ENCODE results near the gene GPR42.
"Not testable (repeated sequence)": the region's sequence is repeated elsewhere in the genome, so short reads cannot be mapped to it uniquely, and the experiment has no call there.

Gene GPR42

DNA sequence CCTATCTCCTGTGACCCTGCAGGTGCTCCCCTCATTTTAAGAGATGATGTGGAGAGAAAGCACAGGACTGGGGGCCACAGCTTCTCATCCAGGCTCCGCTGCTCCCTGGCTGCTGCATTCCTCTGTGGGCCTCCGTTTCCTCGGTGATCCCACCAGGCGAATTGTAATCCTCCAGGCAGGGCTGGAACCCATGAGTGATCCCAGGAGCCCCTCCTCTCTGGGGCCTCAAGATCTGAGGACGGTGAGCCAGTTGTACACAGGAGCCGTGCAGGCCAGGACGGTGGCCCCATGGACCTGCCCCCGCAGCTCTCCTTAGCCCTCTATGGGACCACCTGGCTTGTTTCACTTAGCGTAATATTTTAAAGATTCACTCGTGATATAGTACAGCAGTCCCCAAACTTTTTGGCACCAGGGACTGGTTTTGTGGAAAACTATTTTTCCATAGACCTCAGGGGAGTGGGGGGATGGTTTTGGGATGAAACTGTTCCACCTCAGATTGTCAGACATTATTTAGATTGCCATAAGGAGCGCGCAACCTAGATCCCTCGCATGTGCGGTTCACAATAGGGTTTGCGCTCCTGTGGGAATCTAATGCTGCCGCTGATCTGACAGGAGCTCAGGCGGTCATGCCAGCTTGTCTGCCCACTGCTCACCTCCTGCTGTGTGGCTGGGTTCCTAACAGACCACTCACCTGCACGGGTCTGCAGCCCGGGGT, 7.0 kb upstream of the GPR42 start:
- DNase-seq: no peak

DNA sequence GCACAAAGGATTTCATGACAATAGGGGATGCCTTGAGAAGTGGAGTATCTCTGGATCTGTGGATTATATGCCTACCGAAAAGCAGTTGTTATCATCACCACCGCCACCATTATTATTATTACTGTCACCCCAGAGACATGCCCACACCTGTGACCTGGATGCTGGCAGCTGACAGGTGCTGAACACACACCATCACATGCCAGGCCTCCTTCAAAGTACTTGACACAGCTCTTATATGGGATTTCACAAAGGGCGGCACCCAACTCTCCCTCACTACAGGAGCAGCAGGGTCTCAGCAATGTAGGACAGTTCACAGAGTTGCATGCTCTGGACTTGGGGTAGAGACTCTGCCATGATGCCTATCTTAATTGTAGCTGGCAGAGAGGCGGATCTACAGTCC, 5.6 kb upstream of the GPR42 start:
- no peak for DNase-seq

DNA sequence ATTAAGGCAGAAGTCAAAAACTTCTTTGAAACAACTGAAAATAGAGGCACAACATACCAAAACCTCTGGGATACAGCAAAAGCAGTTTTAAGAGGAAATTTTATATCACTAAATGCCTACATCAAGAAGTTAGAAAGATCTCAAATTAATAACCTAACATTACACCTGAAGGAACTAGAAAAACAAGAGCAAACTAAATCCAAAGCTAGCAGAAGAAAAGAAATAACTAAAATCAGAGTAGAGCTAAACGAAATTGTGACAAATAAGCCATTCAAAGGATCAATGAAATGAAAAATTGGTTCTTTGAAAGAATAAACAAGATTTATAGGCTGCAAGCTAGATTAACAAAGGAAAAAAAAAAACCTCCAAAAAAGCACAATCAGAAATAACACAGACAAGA, 2.5 kb upstream of the GPR42 start:
- no peak for DNase-seq

DNA sequence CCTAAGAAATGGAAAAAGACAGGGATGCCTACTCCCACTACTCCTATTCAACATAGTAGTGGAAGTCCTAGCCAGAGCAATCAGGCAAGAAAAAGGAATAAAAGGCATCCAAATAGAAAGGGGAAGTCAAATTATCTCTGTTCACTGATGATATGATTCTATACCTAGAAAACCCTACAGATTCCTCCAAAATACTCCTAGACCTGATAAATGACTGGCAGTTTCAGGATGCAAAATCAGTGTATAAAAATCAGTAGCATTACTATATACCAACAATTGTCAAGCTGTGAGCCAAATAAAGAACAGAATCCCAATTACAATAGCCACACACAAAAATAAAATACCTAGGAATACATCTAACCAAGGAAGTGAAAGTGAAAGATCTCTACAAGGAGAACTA, 1.3 kb upstream of the GPR42 start:
- DNase-seq: no peak

DNA sequence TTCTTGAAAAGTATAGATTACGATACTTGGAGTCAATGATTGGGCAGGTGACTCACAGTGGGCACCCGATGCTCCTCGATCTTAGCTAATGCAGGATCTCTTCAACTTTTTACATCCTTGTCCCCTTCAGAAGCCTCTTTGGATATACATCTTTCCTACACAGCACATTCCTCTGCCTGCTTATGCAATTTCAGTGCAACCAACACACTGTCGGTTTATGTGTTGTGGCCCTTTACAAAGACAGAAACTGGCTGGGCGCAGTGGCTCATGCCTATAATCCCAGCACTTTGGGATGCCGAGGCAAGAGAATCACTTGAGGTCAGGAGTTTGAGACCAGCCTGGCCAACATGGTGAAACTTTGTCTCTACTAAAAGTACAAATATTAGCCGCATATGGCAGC, 2.6 kb downstream of the GPR42 start:
- DNase-seq: no peak

DNA sequence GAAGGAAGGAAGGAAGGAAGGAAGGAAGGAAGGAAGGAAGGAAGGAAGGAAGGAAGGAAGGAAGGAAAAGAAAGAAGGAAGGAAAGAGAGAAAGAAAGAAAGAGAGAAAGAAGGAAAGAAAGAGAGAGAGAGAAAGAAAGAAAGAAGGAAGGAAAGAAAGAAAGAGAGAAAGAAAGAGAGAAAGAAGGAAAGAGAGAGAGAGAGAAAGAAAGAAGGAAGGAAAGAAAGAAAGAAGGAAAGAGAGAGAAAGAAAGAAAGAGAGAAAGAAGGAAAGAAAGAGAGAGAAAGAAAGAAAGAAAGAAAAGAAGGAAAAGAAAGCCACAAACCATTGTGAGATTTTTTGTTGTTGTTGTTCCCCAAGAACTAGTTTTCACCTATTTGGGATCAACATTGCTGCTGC, 3.2 kb downstream of the GPR42 start:
- not testable (repeated sequence) for DNase-seq

DNA sequence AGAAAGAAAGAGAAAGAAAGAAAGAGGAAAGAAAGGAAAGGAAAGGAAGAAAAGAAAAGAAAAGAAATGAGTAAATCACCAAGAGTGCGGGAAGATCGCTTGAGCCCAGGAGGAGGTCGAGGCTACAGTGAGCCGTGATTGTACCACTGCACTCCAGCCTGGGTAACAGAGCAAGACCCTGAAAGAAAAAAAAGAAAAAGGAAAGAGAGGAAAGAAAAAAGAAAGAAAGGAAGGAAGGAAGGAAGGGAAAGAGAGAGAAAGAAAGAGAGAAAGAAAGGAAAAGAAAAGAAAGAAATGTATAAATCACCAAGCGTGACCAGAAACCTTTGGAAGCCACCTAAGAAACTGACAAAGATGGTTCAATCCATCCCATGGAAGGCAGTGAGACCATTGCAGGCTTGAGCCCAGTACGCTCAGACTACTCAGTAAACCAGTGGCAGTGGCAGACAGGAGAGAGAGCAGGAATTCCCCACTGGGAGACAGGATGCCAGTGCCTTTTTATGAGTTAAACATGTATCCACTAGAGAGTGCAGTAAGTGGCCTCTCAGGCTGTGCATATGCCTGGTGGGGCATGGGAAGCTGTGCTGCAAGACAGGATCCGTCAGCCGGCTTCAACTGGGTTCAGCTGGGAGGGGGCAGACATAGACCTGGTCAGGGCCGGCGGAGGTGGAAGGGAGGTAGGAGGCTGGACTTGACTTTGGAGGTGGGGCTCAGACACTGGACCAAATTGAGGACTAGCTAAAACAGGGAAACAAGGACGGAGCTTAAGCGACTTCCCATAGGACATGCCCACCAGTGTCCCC, 4.8 kb downstream of the GPR42 start:
- DNase-seq: no peak

DNA sequence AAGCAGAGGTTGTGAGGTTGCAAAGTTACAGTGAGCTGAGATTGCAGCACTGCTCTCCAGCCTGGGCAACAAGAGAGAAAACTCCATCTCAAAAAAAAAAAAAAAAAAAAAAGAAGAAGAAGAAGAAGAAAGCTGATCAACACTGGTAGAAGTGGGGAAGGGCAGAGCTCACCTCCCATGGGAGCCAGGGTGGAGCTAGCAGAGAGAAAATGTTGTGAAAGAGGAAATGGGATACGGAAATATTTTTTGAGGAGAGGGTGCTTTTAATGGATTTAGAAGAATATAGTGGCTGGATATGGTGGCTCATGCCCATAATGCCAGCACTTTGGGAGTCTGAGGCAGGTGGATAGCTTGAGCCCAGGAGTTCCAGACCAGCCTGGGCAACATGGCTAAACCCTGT, 6.8 kb downstream of the GPR42 start:
- DNase-seq: no peak

DNA sequence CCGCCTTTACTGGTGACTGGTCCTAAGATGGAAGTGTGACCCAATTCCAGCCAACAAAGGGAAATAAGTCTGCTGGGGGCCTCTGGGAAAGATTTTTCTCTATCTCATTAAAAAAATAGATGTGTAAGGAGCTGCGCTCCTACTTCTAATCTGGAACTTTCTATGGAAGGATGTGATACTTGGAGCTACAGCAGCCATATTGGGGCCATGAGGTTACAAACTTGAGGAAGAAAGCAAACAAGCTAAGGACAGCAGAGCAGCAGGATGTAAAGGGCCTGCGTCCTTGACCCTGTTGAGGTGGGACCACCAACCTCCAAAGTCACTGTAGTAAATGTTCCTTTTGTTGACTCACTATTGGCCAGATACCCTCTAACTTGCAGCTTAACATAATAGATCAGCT, 7.5 kb downstream of the GPR42 start:
- DNase-seq: no peak

DNA sequence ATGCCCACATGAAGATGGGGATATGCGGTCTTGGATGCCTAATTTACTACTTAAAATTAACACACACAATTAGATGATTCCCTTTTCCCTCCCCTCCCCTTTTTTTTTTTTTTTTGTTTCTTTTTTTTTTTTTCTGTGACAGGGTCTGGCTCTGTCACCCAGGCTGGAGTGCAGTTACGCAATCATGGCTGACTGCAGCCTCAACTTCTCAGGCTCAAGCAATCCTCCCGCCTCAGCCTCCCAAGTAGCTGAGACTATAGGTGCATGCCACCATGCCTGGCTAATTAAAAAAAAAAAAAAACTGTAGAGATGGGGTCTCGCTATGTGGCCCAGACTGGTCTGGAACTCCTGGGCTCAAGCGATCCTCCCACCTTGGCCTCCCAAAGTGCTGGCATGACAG, 8.7 kb downstream of the GPR42 start:
- DNase-seq: not testable (repeated sequence)

DNA sequence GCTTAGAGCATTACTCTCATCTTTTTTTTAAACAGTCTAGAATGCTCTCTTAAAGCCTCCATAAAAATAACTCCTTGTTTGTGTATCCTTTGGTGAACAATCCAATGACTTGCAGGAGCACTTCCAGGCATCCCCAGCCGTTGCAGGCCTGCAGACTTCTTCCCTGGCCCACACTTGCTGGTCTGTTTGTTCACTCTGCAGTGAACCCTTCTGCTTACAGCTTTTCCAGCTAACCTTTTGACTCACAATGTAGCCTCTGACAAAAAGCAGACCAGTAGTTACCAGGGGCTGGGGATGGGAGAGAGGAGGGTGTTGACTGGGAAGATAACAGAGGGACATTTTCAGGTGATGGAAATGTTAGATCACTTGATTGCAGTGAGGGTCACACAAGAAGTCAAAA, 9.1 kb downstream of the GPR42 start:
- no peak for DNase-seq

DNA sequence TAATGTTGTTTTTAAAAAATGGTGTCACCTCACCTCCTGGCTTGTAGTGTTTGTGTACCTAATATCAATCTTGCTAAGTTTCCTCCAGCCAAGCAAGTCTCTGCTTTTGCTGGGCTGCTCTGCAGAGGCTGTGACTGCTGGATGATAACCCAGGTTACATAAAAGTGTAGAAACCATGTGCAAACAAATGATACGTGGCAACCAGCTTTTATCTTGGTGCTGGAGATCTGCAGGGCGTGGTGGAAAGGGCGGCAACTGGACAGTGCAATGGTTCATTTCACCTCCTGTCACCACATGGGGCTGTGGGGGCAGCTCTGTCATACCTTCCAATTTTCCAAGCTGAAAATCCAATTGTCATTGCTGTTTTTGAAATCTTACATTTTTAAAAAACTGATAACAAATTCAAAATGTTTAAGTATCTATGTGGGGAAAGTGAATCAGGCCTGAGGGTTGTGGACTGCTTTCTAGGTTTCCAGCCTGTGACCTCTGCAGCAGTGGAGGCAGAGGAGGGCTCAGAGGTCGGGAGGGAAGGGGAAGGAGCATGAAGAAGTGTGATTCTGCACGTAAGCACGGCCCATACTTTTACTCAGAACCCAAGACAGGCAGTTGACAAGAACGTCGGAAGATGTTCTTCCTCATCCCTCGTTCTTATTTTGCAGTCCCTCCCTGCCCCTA, 9.7 kb downstream of the GPR42 start:
- DNase-seq: no peak

DNA sequence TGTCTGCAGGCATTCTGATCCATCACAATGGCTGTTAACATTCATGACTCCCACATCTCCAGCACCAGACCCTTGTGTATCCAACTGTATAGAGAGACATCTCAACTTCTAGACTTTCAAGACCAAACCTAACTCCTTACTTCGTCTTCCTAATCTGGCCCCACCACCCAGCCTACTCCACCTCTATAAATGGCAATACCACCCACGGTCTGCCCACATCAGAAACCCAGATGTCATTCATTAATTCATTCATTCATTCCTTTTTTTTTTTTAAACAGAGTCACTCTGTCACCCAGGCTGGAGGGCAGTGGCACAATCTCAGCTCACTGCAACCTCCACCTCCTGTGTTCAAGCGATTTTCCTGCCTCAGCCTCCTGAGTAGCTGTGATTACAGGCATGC, 10.4 kb downstream of the GPR42 start:
- DNase-seq: no peak

DNA sequence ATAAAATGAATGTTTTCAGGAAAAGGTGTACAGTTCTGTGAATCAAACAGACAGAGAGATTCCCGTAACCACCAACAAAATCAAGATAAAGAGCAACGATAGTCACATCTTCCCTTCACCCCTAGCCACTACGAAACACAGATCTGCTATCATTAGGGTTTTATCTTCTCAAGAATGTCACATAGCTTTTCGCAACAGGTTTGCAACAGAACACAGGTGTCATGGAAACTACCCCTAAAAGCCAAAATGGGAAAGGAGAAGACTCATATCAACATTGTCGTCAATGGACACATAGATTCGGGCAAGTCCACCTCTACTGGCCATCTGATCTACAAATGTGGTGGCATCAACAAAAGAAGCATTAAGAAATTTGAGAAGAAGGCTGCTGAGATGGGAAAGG, 11.1 kb downstream of the GPR42 start:
- no peak for DNase-seq

DNA sequence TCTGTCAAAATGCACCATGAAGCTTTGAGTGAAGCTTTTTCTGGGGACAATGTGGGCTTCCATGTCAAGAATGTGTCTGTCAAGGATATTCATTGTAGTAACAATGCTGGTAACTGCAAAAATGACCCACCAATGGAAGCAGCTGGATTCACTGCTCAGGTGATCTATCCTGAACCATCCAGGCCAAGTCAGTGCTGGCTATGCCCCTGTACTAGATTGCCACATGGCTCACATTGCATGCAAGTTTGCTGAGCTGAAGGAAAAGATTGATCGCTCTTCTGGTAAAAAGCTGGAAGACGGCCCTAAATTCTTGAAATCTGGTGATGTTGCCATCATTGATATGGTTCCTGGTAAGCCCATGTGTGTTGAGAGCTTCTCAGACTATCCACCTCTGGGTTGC, 12.7 kb downstream of the GPR42 start:
- DNase-seq: no peak

DNA sequence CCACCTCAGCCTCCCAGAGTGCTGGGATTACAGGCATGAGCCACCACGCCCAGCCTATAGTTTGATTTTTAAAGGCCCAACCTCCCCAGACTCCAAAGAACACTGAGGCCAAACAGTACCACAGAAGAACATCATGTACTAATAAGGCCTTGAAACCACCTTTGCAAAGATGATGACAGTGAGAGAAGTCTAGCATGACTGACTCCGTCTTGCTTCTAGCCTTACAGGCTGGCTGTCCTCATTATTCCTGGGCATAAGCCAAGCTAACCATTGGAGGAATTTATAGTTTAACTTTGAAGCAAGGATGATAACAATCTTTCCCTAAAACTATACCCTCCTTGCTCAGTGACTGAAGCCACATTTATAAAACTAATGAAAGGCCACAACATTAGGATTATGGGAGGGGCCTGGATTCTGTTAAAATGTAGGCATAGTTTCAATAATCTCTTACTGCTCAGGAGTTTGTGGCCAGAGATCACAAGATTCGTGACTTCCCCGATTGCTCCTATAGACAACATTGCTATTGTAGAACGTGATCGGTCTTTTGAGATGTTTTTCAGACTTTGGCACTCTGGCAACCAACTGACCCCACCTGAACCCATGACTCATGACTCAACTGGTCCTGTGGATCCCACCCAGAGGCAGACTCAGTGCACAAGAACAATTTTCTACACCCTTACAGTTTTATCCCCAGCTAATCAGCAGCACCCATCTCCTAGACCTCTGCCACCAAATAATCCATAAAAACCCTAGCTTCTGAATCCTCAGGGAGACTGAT, 17.6 kb downstream of the GPR42 start:
- no peak for DNase-seq

DNA sequence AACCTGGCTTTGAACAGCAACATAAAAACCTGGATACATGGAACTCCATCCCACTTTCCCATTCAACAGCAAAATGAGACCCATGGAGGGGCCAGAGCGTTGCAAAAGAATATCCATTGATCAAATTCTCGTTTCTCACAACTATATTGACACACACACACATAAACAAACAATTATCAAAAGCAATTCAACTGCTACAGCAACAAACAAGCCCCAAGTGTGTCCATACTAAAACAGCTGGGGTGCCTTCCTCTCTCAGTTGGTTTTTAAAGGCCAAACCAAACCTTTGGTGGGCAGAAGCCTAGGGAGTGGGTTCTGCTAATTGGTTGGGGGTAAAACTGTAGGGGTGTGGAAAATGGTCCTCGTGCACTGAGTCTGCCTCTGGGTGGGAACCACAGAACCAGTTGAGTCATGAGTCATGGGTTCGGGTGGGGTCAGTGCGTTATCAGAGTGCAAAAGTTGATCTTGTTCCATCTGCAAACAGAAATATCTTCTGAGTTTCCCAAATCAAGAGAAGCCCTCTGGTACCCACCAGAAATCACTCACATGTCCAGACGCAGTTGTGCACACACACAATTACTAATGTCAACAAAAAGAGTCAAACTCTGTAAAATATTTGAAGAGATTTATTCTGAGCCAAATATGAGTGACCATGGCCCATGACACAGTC, 18.5 kb downstream of the GPR42 start:
- DNase-seq: no peak

DNA sequence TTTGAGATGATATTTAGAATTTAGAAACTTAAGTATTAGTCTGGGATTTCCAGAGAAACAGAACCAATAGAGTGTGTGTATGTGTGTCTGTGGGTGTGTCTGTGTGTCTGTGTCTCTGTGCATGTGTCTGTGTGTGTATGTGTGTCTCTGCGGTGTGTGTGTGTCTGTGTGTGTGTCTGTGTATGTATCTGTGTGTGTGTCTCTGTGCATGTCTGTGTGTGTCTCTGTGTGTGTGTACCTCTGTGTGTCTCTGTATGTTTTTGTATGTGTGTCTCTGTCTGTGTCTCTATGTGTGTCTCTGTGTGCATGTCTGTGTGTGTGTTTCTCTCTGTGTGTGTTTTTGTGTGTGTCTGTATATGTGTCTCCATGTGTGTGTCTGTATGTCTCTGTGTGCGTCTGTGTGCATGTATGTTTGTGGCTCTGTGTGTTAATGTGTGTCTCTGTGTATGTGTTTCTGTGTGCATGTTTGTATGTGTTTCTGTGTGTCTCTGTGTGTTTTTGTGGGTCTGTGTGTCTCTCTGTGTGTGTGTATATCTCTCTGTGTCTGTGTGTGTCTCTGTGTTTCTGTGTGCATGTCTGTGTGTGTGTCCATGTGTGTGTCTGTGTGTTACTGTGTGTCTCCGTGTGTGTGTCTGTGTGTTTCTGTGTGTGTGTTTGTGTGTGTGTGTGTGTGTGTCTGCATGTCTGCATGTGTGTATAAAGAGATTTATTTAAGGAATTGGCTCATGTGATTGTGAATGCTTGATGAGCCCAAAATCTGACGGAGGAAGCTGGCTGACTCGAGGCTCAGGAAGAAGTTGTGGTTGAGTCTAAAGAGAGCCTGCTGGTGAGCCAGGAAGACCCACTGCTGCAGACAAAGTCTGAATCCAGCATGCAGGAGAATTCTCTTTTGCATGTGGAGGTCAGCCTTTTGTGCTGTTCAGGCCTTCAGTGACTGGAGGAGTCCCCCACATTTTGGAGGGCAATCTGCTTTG, 22.2 kb downstream of the GPR42 start:
- no peak for DNase-seq

DNA sequence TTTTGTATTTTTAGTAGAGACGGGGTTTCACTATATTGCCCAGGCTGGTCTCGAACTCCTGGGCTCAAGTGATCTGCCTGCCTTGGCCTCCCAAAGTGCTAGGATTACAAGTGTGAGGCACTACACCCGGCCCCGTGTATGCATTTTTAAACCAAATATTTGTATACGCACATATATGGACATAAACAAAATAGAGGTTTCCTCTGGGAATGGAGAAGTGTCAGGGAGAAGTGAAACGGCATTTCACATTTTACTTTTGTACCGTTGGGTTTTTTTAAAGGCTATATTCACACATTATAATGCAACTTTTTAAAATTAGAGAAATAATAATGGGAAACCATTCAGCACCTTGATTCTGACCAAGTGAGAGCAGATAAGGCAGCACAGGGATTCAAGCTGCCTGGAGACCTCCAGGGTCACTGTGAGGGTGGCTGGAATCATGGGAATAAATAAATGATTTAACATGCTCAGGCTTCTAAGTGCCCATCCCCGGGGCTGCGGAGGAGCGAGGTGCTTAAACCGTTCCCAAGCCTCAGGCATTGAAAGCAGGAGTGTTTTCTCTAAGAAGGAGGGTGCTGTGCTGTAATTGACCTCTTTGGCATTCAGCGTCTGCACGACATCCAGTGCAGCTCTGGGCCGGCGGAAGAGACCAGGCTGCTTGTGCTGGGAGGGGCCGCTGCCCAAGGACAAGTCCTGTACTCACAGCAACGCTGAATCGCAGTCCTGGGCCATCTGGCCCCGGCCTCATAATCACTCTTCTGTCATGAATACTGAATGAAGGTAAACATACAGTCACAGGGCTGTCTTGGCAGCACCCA, 24.7 kb downstream of the GPR42 start:
- DNase-seq: no peak

DNA sequence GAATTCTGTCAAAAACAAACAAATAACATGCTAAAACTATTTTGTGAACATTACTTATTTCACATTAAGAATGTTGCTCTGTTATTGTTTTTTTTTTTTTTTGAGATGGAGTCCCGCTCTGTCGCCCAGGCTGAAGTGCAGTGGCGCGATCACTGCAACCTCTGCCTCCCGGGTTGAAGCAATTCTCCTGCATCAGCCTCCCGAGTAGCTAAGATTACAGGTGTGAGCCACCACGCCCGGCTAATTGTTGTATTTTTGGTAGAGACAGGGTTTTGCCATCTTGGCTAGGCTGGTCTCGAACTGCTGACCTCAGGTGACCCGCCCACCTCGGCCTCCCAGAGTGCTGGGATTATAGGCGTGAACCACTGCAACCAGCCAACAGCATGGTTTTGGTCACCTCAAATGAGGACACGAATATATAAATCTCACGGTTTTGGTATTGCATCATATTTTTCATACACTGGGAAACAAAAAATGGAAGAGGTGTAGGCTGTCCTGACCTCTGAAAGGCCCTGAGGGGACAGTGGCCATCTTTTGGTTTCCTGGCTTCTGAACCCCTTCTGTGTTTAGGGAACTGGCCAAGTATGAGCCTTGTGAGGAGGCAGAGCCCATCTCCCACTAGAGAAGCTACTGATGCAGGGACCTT, 25.5 kb downstream of the GPR42 start:
- no peak for DNase-seq
